ENCODE measurements around the gene EIF4H. TPM values are rescaled to one million over a fixed set of nuclear protein-coding genes. Genes with fewer than 3 reads are reported as not detected.

Gene EIF4H
- total and polyA plus RNA-seq, 2 of the 8 experiments (the other 6 are each of a cell fraction or from before 2014, with no cell fraction given), result 323 to 382 TPM

DNA sequence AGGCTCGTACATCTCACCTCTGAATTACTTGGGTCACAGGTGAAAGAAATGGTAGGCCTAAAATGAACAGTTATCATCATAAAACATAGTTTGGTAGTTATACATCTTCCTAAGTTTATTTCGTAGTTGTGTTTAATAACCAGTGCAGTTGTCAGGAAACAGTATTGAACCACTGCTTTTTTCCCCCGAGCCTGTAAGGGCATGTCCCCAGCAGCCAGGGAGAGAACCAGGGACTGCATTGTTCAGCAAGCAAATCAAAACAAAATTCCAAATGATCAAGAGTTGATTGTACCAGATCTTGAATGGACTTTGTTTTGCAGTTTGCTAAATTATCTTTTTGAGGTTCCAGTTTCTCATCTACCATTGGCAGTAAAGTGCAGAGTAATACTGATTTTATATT, 2.4 kb downstream of the EIF4H start:
- H4K5ac ChIP-seq (ENCODE audit: insufficient read length, low read depth, low read length), result no peak overlapping the region
- no peak overlapping the region for H2BK15ac ChIP-seq (ENCODE audit: low read length)
- H4K20me1 ChIP-seq (replicated peaks in 1 of 2; ENCODE audit: control insufficient read depth in 1 of 2, insufficient read depth in 2 of 2, low read length in 2 of 2), result peaks cover 18 to 24% of the 10 kb centered on the region in 2 experiments
- H3K56ac ChIP-seq (replicated peaks; ENCODE audit: insufficient read length, low read depth, low read length), result no peak overlapping the region
- no peak overlapping the region for H2BK120ac ChIP-seq (replicated peaks; ENCODE audit: low read depth, low read length)
- ChIA-PET CTCF (ENCODE audit: partially characterized antibody) (interaction anchor here (1.2 to 3.7 kb wide), 3 partner anchors 18 to 197 kb away, joined by 3 to 30 read pairs (median 4); no protein-coding TSS in a partner anchor), POLR2A (ENCODE audit: partially characterized antibody) (interaction anchor here (0.8 to 8.2 kb wide), 8 partner anchors 15 to 116 kb away, joined by 3 to 65 read pairs (median 4); no protein-coding TSS in a partner anchor)
- H3K27ac ChIP-seq (ENCODE audit: low read depth, low read length), result no peak overlapping the region
- H2BK12ac ChIP-seq (ENCODE audit: low read depth, low read length), result no peak overlapping the region
- peak overlapping the region; percentile 26 to 81; a peak in 2 of 4 replicates for H3K4me2 ChIP-seq (ENCODE audit: insufficient read depth in 1 of 2, low read depth in 2 of 2, low read length in 2 of 2)
- H3K23me2 ChIP-seq (ENCODE audit: low read depth, low read length), result peaks cover 1% of the 10 kb centered on the region; the same call in 1 of the 2 replicates
- peaks cover 2 to 14% (median 6%) of the 10 kb centered on the region in 4 experiments; a peak in 6 of 7 replicates for H3K4me1 ChIP-seq (replicated peaks in 1 of 4; ENCODE audit: control insufficient read depth in 3 of 4, insufficient read depth in 4 of 4, low read length in 3 of 4)
- peaks cover 64 to 80% of the 10 kb centered on the region in 2 experiments for H3K79me2 ChIP-seq (ENCODE audit: control insufficient read depth in 1 of 2, insufficient read depth in 2 of 2, low read length in 2 of 2)
- no peak overlapping the region for H3K23ac ChIP-seq (ENCODE audit: insufficient read length)
- no peak overlapping the region for H3K14ac ChIP-seq (ENCODE audit: insufficient read length)
- H4K91ac ChIP-seq (replicated peaks; ENCODE audit: insufficient read length, low read length), result no peak overlapping the region
- no peaks in the 10 kb centered on the region for H3K27me3 ChIP-seq (replicated peaks in 1 of 4; ENCODE audit: control insufficient read depth in 3 of 4, extremely low read depth in 1 of 4, insufficient read depth in 3 of 4, low read length in 3 of 4)
- no peak overlapping the region; a peak in 1 of 7 replicates for H3K9ac ChIP-seq (replicated peaks in 1 of 4; ENCODE audit: extremely low read depth in 1 of 4, low read depth in 3 of 4, low read length in 3 of 4)
- H3K4ac ChIP-seq (replicated peaks; ENCODE audit: insufficient read length, low read depth, low read length), result no peak overlapping the region
- H4K8ac ChIP-seq (ENCODE audit: extremely low read depth, insufficient read depth, low read length), result no peak overlapping the region
- H2BK20ac ChIP-seq (ENCODE audit: low read length), result no peak overlapping the region
- H3K9me3 ChIP-seq (ENCODE audit: insufficient read depth in 2 of 2, low read depth in 1 of 2, low read length in 1 of 2), result no peaks in the 10 kb centered on the region
- H3K18ac ChIP-seq (ENCODE audit: extremely low read depth, low read length), result no peak overlapping the region
- peaks cover 0 to 35% (median 1%) of the 10 kb centered on the region in 4 experiments; a peak in 3 of 8 replicates for H3K36me3 ChIP-seq (ENCODE audit: control insufficient read depth in 2 of 4, insufficient read depth in 4 of 4, low read length in 3 of 4)
- H3K79me1 ChIP-seq (ENCODE audit: low read depth, low read length), result no peaks in the 10 kb centered on the region; the same call in 1 of the 2 replicates
- H3K4me3 ChIP-seq (ENCODE audit: extremely low read depth in 1 of 4, insufficient read depth in 2 of 4, low read depth in 3 of 4, low read length in 4 of 4), result peak overlapping the region in 1 of 4 experiments; percentile 26; a peak in 1 of 8 replicates
- H2BK5ac ChIP-seq (ENCODE audit: low read depth, low read length), result no peak overlapping the region
- no peak for FAIRE-seq
- 95% methylated on average over 3 of the region's 3 CpGs; no CpG with 5 or more reads in 1 of the 2 experiments for WGBS, 2 experiments (ENCODE audit: extremely low coverage in 1 of 2, insufficient coverage in 1 of 2, insufficient read length in 1 of 2, insufficient replicate concordance in 2 of 2, low coverage in 1 of 2, low lambda C conversion rate in 2 of 2, missing lambda C conversion rate in 1 of 2)
- no peak for DNase-seq (ENCODE audit: low read depth in 1 of 2, low spot score in 2 of 2)
- no peak overlapping the region for H2AFZ ChIP-seq (ENCODE audit: low read length)
- no peak overlapping the region for H2AK5ac ChIP-seq (ENCODE audit: low read depth, low read length)
- TF ChIP-seq BRCA1 (IDR thresholded peaks at IDR 0.05; ENCODE audit: low read depth, low read length) (no peak), EZH2 (IDR thresholded peaks at IDR 0.05; ENCODE audit: low read depth, low read length, severe bottlenecking) (no peak), RBBP5 (IDR thresholded peaks at IDR 0.05; ENCODE audit: borderline replicate concordance, low read depth, low read length) (no peak), SRF (IDR thresholded peaks at IDR 0.05; ENCODE audit: low read depth, low read length) (no peak), KDM1A (IDR thresholded peaks at IDR 0.05; ENCODE audit: borderline replicate concordance, low read length) (no peak), SIRT6 (IDR thresholded peaks at IDR 0.05; ENCODE audit: low read length) (no peak), EGR1 (IDR thresholded peaks at IDR 0.05; ENCODE audit: borderline replicate concordance, low read depth, low read length) (no peak), TCF12 (IDR thresholded peaks at IDR 0.05; ENCODE audit: low read depth, low read length) (no peak), CHD2 (IDR thresholded peaks at IDR 0.05; ENCODE audit: low read length) (no peak), FOSL1 (IDR thresholded peaks at IDR 0.05; ENCODE audit: insufficient read depth, low read depth, low read length) (no peak)
- TF ChIP-seq, protein P1, sequence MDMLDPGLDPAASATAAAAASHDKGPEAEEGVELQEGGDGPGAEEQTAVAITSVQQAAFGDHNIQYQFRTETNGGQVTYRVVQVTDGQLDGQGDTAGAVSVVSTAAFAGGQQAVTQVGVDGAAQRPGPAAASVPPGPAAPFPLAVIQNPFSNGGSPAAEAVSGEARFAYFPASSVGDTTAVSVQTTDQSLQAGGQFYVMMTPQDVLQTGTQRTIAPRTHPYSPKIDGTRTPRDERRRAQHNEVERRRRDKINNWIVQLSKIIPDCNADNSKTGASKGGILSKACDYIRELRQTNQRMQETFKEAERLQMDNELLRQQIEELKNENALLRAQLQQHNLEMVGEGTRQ (IDR thresholded peaks at IDR 0.05; ENCODE audit: low read length), result no peak
- TF ChIP-seq, protein P2, sequence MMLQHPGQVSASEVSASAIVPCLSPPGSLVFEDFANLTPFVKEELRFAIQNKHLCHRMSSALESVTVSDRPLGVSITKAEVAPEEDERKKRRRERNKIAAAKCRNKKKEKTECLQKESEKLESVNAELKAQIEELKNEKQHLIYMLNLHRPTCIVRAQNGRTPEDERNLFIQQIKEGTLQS (IDR thresholded peaks at IDR 0.05; ENCODE audit: insufficient read depth, low read depth, low read length), result no peak

All from H1 (cell line).